WTC11 (cell line): Measurements from ENCODE around the gene TACC2.

ENCODE experiments used
- CREB1 ChIP-seq: sonication (generic); formaldehyde crosslinking; IDR thresholded peaks from 2 replicates; pipeline ENCODE4 v1.8.0; 2023; ENCODE audit warnings: mild to moderate bottlenecking, missing genetic modification reagents
- CTCF ChIP-seq: fragments of 200-600 bp; IDR thresholded peaks from 2 replicates; pipeline ENCODE4 v1.8.0; 2022; ENCODE audit warnings: antibody characterized with exemption
- E2F4 ChIP-seq: sonication (generic); formaldehyde crosslinking; IDR thresholded peaks from 2 replicates; pipeline ENCODE4 v1.8.1; 2022; ENCODE audit warnings: low read depth, mild to moderate bottlenecking, moderate library complexity, missing genetic modification reagents, borderline replicate concordance
- GABPB1 ChIP-seq: sonication (generic); formaldehyde crosslinking; IDR thresholded peaks from 2 replicates; pipeline ENCODE4 v1.8.1; 2023; ENCODE audit warnings: mild to moderate bottlenecking, missing genetic modification reagents
- IRF2 ChIP-seq: sonication (generic); formaldehyde crosslinking; IDR thresholded peaks from 2 replicates; pipeline ENCODE4 v1.8.0; 2022; ENCODE audit warnings: low read depth, missing genetic modification reagents, borderline replicate concordance
- MAX ChIP-seq: sonication (generic); formaldehyde crosslinking; IDR thresholded peaks from 2 replicates; pipeline ENCODE4 v1.8.0; 2022; ENCODE audit warnings: mild to moderate bottlenecking, missing genetic modification reagents
- MYBL2 ChIP-seq: sonication (generic); formaldehyde crosslinking; IDR thresholded peaks from 2 replicates; pipeline ENCODE4 v1.8.1; 2023; ENCODE audit warnings: mild to moderate bottlenecking, moderate library complexity, missing genetic modification reagents
- NR2C2 ChIP-seq: sonication (generic); formaldehyde crosslinking; IDR thresholded peaks from 2 replicates; pipeline ENCODE4 v1.8.0; 2022; ENCODE audit warnings: mild to moderate bottlenecking, missing genetic modification reagents
- NR3C1 ChIP-seq: sonication (generic); formaldehyde crosslinking; conservative IDR thresholded peaks from 2 replicates; pipeline ENCODE4 v1.8.1; 2023; ENCODE audit warnings: low read depth, mild to moderate bottlenecking, missing genetic modification reagents
- RORB ChIP-seq: fragments of 250-450 bp; sonication (Bioruptor Pico); IDR thresholded peaks from 2 replicates; pipeline ENCODE4 v1.9.0; 2021; ENCODE audit warnings: mild to moderate bottlenecking
- SP1 ChIP-seq: sonication (generic); formaldehyde crosslinking; conservative IDR thresholded peaks from 2 replicates; pipeline ENCODE4 v1.8.1; 2022; ENCODE audit warnings: missing genetic modification reagents
- TCF7 ChIP-seq: sonication (generic); formaldehyde crosslinking; IDR thresholded peaks from 2 replicates; pipeline ENCODE4 v1.8.0; 2022; ENCODE audit warnings: mild to moderate bottlenecking, low read depth, missing genetic modification reagents, moderate library complexity
- TEAD4 ChIP-seq: sonication (generic); formaldehyde crosslinking; IDR thresholded peaks from 2 replicates; pipeline ENCODE4 v1.8.0; 2022; ENCODE audit warnings: mild to moderate bottlenecking, missing genetic modification reagents
- ZBTB43 ChIP-seq: sonication (generic); formaldehyde crosslinking; IDR thresholded peaks from 2 replicates; pipeline ENCODE4 v1.8.1; 2023; ENCODE audit warnings: mild to moderate bottlenecking, missing genetic modification reagents

GRCh38 chr10:122157451-122157850, 168.5 kb downstream of the TACC2 start:
- TF ChIP-seq MYBL2 (CRISPR knock-in tag) (no peak), TCF7 (CRISPR knock-in tag) (no peak), ZBTB43 (CRISPR knock-in tag) (no peak), CREB1 (CRISPR knock-in tag) (no peak), NR3C1 (CRISPR knock-in tag) (no peak), TEAD4 (no peak), IRF2 (CRISPR knock-in tag) (no peak), CTCF (no peak), E2F4 (CRISPR knock-in tag) (no peak), SP1 (CRISPR knock-in tag) (no peak), GABPB1 (CRISPR knock-in tag) (no peak), NR2C2 (CRISPR knock-in tag) (no peak), RORB (CRISPR knock-in tag) (no peak), MAX (CRISPR knock-in tag) (no peak)
